Upper lobe of left lung (tissue), 4 donors: Measurements from ENCODE around the gene ZNHIT2.

ENCODE experiments used
- CTCF ChIP-seq, 6 experiments: fragments of 450-650 bp in 4 of 6; fragments of 200-600 bp in 2 of 6; sonication (generic) in 2 of 6; IDR thresholded peaks; one replicate each; pipeline ENCODE4 v1.5.1; 2016 to 2019; ENCODE audit warnings: antibody characterized with exemption in 6 of 6
- EP300 ChIP-seq, 4 donors: sonication (generic); formaldehyde crosslinking; IDR thresholded peaks; one replicate each; pipeline ENCODE4 v1.5.1; 2017; ENCODE audit warnings: antibody characterized with exemption in 4 of 4, control low read depth in 2 of 4
- POLR2A ChIP-seq, 4 donors: fragments of 450-650 bp; IDR thresholded peaks; one replicate each; pipeline ENCODE4 v1.5.1; 2016 to 2017; ENCODE audit warnings: antibody characterized with exemption in 4 of 4, mild to moderate bottlenecking in 2 of 4
- POLR2AphosphoS5 ChIP-seq, 2 donors: sonication (generic); formaldehyde crosslinking; IDR thresholded peaks; one replicate each; pipeline ENCODE4 v1.5.1; 2017; ENCODE audit warnings: antibody characterized with exemption in 2 of 2

DNA sequence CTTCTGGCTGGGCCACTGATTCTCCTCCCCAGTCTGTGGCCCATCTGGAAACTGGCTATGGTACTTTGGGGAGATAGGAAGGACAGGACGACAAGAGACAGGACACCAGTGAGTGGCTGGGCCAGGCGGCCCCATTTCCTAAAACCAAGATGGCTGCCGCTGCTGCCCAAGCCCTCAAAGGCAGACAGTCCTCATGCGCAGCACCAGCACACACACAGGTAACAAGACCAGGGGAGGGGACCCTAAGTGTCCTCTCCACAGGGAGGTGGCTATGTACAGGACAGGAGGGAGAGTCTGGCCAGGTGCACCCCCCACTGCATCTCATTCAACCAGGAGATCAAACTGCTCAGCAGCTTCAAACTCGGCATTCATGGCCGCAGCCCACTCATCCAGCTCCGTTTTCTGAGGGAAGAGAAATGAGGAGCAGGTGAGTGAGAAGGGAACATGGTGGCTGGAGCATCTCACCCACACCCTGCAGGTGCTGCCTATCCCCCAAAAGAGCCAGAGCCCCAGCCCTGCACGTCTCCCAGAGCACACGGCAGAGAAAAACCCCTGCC lies 38.6 kb downstream of the ZNHIT2 start:
- no peak for TF ChIP-seq CTCF (IDR thresholded peaks at IDR 0.05)
- no peak for TF ChIP-seq EP300 (IDR thresholded peaks at IDR 0.05)
- TF ChIP-seq POLR2A (IDR thresholded peaks at IDR 0.05) = no peak
- no peak for TF ChIP-seq POLR2AphosphoS5 (IDR thresholded peaks at IDR 0.05)
